Vagina (tissue), 2 donors: Measurements from ENCODE around the gene DDX28. TPM values are rescaled to one million over a fixed set of nuclear protein-coding genes. Genes with fewer than 3 reads are reported as not detected.

Source experiments
- DNase-seq, 2 donors: peaks; one replicate each; pipeline ENCODE4 v3.0.0-alpha.2; 2017; ENCODE audit errors: extremely low spot score in 2 of 2
- H3K27ac ChIP-seq: fragments of 200-600 bp; sonication (generic); one replicate; pipeline ENCODE4 v1.5.1; 2019
- H3K27me3 ChIP-seq: fragments of 200-600 bp; sonication (generic); one replicate; pipeline ENCODE4 v1.5.1; 2019
- H3K36me3 ChIP-seq, 2 donors: fragments of 200-600 bp; sonication (generic); one replicate each; pipeline ENCODE4 v1.5.1; 2017 to 2019
- H3K4me1 ChIP-seq: fragments of 200-600 bp; sonication (generic); one replicate; pipeline ENCODE4 v1.5.1; 2019
- H3K4me3 ChIP-seq, 2 donors: fragments of 200-600 bp; sonication (generic); 1 replicate in 1 of 2; 2 replicates in 1 of 2; pipeline ENCODE4 v1.5.1; 2016 to 2019
- H3K9me3 ChIP-seq: fragments of 200-600 bp; sonication (generic); one replicate; pipeline ENCODE4 v1.5.1; 2019
- CTCF ChIP-seq, 3 experiments: fragments of 450-650 bp in 2 of 3; fragments of 200-600 bp in 1 of 3; sonication (generic) in 1 of 3; IDR thresholded peaks; one replicate each; pipeline ENCODE4 v1.5.1; 2017 to 2019; ENCODE audit warnings: antibody characterized with exemption in 3 of 3, mild to moderate bottlenecking in 2 of 3, moderate library complexity in 2 of 3
- POLR2A ChIP-seq, 2 donors: fragments of 450-650 bp; IDR thresholded peaks; one replicate each; pipeline ENCODE4 v1.6.1; 2017; ENCODE audit warnings: antibody characterized with exemption in 2 of 2, mild to moderate bottlenecking in 2 of 2, moderate library complexity in 2 of 2
- POLR2AphosphoS5 ChIP-seq, 2 donors: sonication (generic); formaldehyde crosslinking; IDR thresholded peaks; one replicate each; pipeline ENCODE4 v1.9.0; 2017; ENCODE audit warnings: antibody characterized with exemption in 2 of 2, mild to moderate bottlenecking in 2 of 2, low read depth in 1 of 2; ENCODE audit not compliant: insufficient read depth in 1 of 2
- intact Hi-C: fragments of 100-400 bp; cut with DNase I; formaldehyde crosslinking; loops from one replicate; pipeline ENCODE4 v1.15.1; 2023
- total RNA-seq: library from RNA; depleted of rRNA; stranded (reverse); fragments of >200 nt; gene quantifications from one replicate; pipeline ENCODE4 v1.2.3, GENCODE V29; 2016

The DDX28 gene
- total RNA-seq = 17.7 TPM

- no peaks in the 10 kb centered on the region for H3K27me3 ChIP-seq
- DNase-seq = peak in 1 of 2 donors; percentile 93
- peak within 1 kb of the TSS; percentile 88 to 93 for H3K4me3 ChIP-seq
- peaks cover 0 to 13% of the 10 kb centered on the region in 2 donors for H3K36me3 ChIP-seq
- intact Hi-C loops = loop anchor here (5.0 kb wide), 1 partner anchor 59 kb away; no protein-coding TSS in a partner anchor
- H3K4me1 ChIP-seq = peaks cover 24% of the 10 kb centered on the region
- no peaks in the 10 kb centered on the region for H3K9me3 ChIP-seq
- peak within 1 kb of the TSS; percentile 77 for H3K27ac ChIP-seq
- TF ChIP-seq POLR2AphosphoS5 (IDR thresholded peaks at IDR 0.05; ENCODE audit: insufficient read depth in 1 of 2, low read depth in 1 of 2) = peak; percentile 95 to 98
- TF ChIP-seq CTCF (IDR thresholded peaks at IDR 0.05) = peak in 2 of 3 experiments; percentile 0 to 8
- TF ChIP-seq POLR2A (IDR thresholded peaks at IDR 0.05) = no peak
These were observed at the start of gene DDX28, which contains the start of gene DUS2 for GRCh38 chr16:68022728-68023537. Gene DDX28, minus strand, starts transcription at chr16:68023232. Its CDS starts 30 bp downstream, at chr16:68023202. Gene DUS2, plus strand, starts transcription at chr16:68023284. Its CDS starts 14,740 bp downstream, at chr16:68038024.

GRCh38 chr16:68072038-68072695 lies 49.1 kb upstream of the DDX28 start:
- TF ChIP-seq CTCF (IDR thresholded peaks at IDR 0.05) = no peak
- peak; percentile 35 to 64 for TF ChIP-seq POLR2AphosphoS5 (IDR thresholded peaks at IDR 0.05; ENCODE audit: insufficient read depth in 1 of 2, low read depth in 1 of 2)
- Histone ChIP-seq H3K4me3 (no peak overlapping the region), H3K27me3 (no peaks in the 10 kb centered on the region), H3K9me3 (no peaks in the 10 kb centered on the region), H3K36me3 (peaks cover 0 to 20% of the 10 kb centered on the region in 2 donors), H3K27ac (no peak overlapping the region), H3K4me1 (peaks cover 32% of the 10 kb centered on the region)
- intact Hi-C loops = no loop called here
- peak in 1 of 2 donors; percentile 93 for DNase-seq

- Histone ChIP-seq H3K4me1 (peaks cover 32% of the 10 kb centered on the region), H3K27ac (no peak overlapping the region), H3K4me3 (no peak overlapping the region), H3K27me3 (no peaks in the 10 kb centered on the region), H3K36me3 (peaks cover 0 to 20% of the 10 kb centered on the region in 2 donors), H3K9me3 (no peaks in the 10 kb centered on the region)
- DNase-seq = no peak
- intact Hi-C loops = no loop called here
- TF ChIP-seq POLR2AphosphoS5 (IDR thresholded peaks at IDR 0.05; ENCODE audit: insufficient read depth in 1 of 2, low read depth in 1 of 2) (no peak), POLR2A (IDR thresholded peaks at IDR 0.05) (no peak), CTCF (IDR thresholded peaks at IDR 0.05) (no peak)
These were observed 48.5 kb upstream of the DDX28 start for GRCh38 chr16:68071518-68071901.

- DNase-seq = peak; percentile 43 to 76
- Histone ChIP-seq H3K4me1 (peaks cover 32% of the 10 kb centered on the region), H3K27me3 (no peaks in the 10 kb centered on the region), H3K36me3 (peaks cover 0 to 23% of the 10 kb centered on the region in 2 donors), H3K27ac (no peak overlapping the region), H3K4me3 (no peak overlapping the region), H3K9me3 (no peaks in the 10 kb centered on the region)
- intact Hi-C loops = no loop called here
- no peak for TF ChIP-seq POLR2AphosphoS5 (IDR thresholded peaks at IDR 0.05; ENCODE audit: insufficient read depth in 1 of 2, low read depth in 1 of 2)
- no peak for TF ChIP-seq CTCF (IDR thresholded peaks at IDR 0.05)
- TF ChIP-seq POLR2A (IDR thresholded peaks at IDR 0.05) = no peak
These were observed 47.9 kb upstream of the DDX28 start for GRCh38 chr16:68070806-68071517.
